Subcutaneous abdominal adipose tissue (tissue), 5 donors: ENCODE measurements around the gene STARD7.

Source experiments
- H3K27ac ChIP-seq: one replicate; pipeline ENCODE4 v1.7.0; 2013; ENCODE audit warnings: low read depth, mild to moderate bottlenecking, inconsistent platforms, low read length, moderate library complexity
- H3K27me3 ChIP-seq, 5 donors: one replicate each; pipeline ENCODE4 v1.7.0; 2013; ENCODE audit warnings: low read length in 5 of 5, inconsistent platforms in 1 of 5; ENCODE audit not compliant: control insufficient read depth in 5 of 5, insufficient read depth in 4 of 5
- H3K36me3 ChIP-seq, 5 donors: one replicate each; pipeline ENCODE4 v1.7.0; 2013; ENCODE audit warnings: low read length in 5 of 5; ENCODE audit not compliant: control insufficient read depth in 5 of 5, insufficient read depth in 5 of 5
- H3K4me1 ChIP-seq, 5 donors: one replicate each; pipeline ENCODE4 v1.7.0; 2013; ENCODE audit warnings: low read length in 5 of 5, mild to moderate bottlenecking in 3 of 5, moderate library complexity in 1 of 5; ENCODE audit not compliant: control insufficient read depth in 5 of 5, insufficient read depth in 5 of 5
- H3K4me3 ChIP-seq, 5 donors: one replicate each; pipeline ENCODE4 v1.7.0; 2013; ENCODE audit warnings: low read length in 5 of 5, low read depth in 1 of 5
- H3K9ac ChIP-seq, 5 donors: one replicate each; pipeline ENCODE4 v1.7.0; 2013; ENCODE audit warnings: low read length in 5 of 5, mild to moderate bottlenecking in 4 of 5, moderate library complexity in 3 of 5
- H3K9me3 ChIP-seq, 5 donors: one replicate each; pipeline ENCODE4 v1.7.0; 2013; ENCODE audit warnings: low read length in 5 of 5; ENCODE audit not compliant: control insufficient read depth in 5 of 5
- donor health status: healthy.
- donor health status: healthy.
- donor health status: healthy.
- donor health status: healthy.
- donor health status: healthy.

The STARD7 gene

GRCh38 chr2:96214554-96214953 lies 5.9 kb upstream of the STARD7 start:
- Histone ChIP-seq H3K4me3 (no peak overlapping the region), H3K9ac (no peak overlapping the region), H3K27me3 (no peaks in the 10 kb centered on the region), H3K9me3 (no peaks in the 10 kb centered on the region), H3K4me1 (peaks cover 0 to 7% (median 6%) of the 10 kb centered on the region in 5 donors), H3K36me3 (peaks cover 0 to 3% (median 0%) of the 10 kb centered on the region in 5 donors), H3K27ac (no peak overlapping the region)

DNA sequence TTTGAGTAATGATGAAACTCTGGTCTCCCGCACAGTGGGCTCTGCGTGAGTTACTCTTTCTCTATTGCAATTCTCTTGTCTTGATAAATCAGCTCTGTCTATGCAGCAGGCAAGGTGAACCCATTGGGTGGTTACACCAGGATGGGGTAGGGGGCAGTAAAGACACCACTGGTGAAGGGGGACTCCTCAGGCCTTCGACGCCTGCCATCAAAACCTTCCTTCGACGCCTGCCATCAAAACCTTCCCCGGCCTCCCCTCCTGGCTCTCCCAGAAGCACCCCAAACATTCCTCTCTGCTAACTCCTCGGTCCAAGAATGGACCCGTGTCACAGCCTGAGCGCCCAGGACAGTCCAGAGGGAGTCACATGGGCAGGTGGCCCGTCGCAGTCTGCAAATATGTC lies 4.8 kb upstream of the STARD7 start:
- Histone ChIP-seq H3K4me1 (peaks cover 0 to 12% (median 11%) of the 10 kb centered on the region in 5 donors), H3K36me3 (peaks cover 0 to 3% (median 0%) of the 10 kb centered on the region in 5 donors), H3K9ac (no peak overlapping the region), H3K27me3 (no peaks in the 10 kb centered on the region), H3K9me3 (no peaks in the 10 kb centered on the region), H3K27ac (no peak overlapping the region), H3K4me3 (no peak overlapping the region)

DNA sequence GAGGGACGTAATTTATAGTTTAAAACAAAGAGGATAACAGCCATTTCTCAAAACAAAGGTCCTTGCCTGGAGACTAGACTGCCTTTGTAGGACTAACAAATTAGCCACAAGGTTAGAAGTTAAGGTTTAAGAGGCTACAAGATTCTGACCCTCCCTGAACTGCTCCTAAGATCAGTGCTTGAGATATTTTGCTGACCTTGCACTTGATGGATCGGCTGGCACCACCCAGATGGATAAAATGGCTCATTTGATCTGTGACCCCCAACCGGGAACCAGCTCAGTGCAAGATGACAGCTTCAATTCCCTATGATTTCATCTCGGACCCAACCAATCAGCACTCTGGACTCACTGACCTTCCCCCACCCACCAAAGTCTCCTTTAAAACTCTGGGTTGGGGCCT lies 3.7 kb upstream of the STARD7 start:
- Histone ChIP-seq H3K4me3 (no peak overlapping the region), H3K9ac (no peak overlapping the region), H3K9me3 (no peaks in the 10 kb centered on the region), H3K27me3 (no peaks in the 10 kb centered on the region), H3K36me3 (peaks cover 0 to 3% (median 0%) of the 10 kb centered on the region in 5 donors), H3K27ac (no peak overlapping the region), H3K4me1 (peaks cover under 1 to 19% (median 18%) of the 10 kb centered on the region in 5 donors)

DNA sequence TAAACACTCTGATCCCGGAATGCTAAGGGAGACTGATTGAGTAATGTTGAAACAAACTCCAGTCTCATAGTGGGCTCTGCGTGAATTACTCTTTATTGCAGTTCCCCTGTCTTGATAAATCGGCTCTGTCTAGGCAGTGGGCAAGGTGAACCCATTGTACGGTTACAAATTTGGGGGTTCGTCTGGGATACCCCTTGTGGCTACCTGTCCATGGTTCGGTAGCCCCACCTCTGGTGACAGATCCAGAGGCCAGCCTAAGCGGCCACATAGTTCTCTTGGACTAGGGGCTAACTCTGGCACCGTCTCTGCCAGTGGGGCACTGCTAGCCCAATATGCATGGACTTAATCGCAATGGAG lies 1.1 kb upstream of the STARD7 start:
- Histone ChIP-seq H3K9me3 (no peaks in the 10 kb centered on the region), H3K27ac (peak overlapping the region; percentile 68), H3K4me1 (peaks cover 2 to 44% (median 41%) of the 10 kb centered on the region in 5 donors), H3K36me3 (peaks cover 0 to 3% (median 0%) of the 10 kb centered on the region in 5 donors), H3K4me3 (peak overlapping the region; percentile 65 to 97 (median 89)), H3K27me3 (no peaks in the 10 kb centered on the region), H3K9ac (no peak overlapping the region)

DNA sequence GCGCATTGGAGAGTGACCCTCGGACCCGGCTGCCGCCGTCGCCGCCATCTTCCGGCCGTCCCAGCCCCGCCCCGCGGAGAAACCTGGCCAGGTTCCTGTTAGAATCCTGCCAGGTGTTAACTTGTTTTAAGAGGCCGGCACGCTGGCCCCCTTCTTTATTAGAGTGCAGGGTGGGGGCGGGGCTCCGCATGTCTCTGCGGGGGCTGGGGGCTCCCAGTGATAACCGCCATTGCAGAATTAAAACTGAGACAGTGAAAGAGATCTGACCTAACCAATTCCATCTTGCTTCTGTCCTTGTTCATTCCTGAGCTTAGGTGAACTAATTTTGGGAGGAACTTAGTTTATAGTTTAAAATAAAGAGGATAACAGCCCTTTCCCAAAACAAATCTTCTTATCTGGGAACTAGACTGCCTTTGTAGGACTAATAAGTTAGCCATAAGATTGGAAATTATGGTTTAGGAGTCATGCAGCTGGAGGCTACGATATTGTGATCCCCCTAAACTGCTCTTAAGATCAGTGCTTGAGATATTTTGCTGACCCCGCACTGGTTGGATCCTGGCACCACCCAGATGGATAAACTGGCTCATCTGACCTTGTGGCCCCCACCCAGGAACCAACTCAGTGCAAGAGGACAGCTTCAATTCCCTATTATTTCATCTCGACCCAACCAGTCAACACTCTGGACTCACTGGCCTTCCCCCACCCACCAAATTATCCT lies 543 bp upstream of the STARD7 start:
- peak overlapping the region; percentile 68 for H3K27ac ChIP-seq
- peak overlapping the region; percentile 65 to 97 (median 89) for H3K4me3 ChIP-seq
- peaks cover 0 to 3% (median 0%) of the 10 kb centered on the region in 5 donors for H3K36me3 ChIP-seq
- H3K4me1 ChIP-seq = peaks cover 2 to 49% (median 46%) of the 10 kb centered on the region in 5 donors
- peak overlapping the region in 4 of 5 donors; percentile 72 to 92 (median 90) for H3K9ac ChIP-seq
- no peaks in the 10 kb centered on the region for H3K9me3 ChIP-seq
- H3K27me3 ChIP-seq = no peaks in the 10 kb centered on the region

DNA sequence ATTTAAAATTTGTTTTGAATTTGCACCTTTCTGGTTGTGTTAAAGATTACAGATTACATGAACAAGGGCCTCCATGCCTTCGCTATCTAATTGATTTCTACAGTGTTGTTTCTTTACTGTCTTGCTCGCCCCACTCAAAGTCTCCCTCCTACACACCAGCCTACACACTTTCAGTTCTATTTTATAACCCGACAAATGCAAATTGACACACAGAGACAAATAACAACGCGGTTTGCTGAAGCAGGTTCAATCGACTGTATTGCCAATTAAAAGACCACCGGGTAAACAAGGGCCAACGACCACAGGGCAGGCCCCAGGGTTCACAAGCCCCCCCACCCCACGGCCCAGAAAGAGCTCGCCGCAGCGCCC lies 869 bp downstream of the STARD7 start:
- H3K9ac ChIP-seq = peak overlapping the region; percentile 72 to 92 (median 90)
- H3K27ac ChIP-seq = peak overlapping the region; percentile 68
- peak overlapping the region; percentile 65 to 97 (median 90) for H3K4me3 ChIP-seq
- H3K36me3 ChIP-seq = peaks cover 0 to 2% (median 0%) of the 10 kb centered on the region in 5 donors
- H3K4me1 ChIP-seq = peaks cover 2 to 63% (median 60%) of the 10 kb centered on the region in 5 donors
- H3K27me3 ChIP-seq = no peaks in the 10 kb centered on the region
- H3K9me3 ChIP-seq = no peaks in the 10 kb centered on the region

- Histone ChIP-seq H3K27me3 (no peaks in the 10 kb centered on the region), H3K27ac (peak overlapping the region; percentile 68), H3K4me3 (peak overlapping the region; percentile 65 to 97 (median 90)), H3K9me3 (no peaks in the 10 kb centered on the region), H3K36me3 (peaks cover 0 to 2% (median 0%) of the 10 kb centered on the region in 5 donors), H3K9ac (peak overlapping the region; percentile 72 to 92 (median 90)), H3K4me1 (peaks cover 2 to 69% (median 61%) of the 10 kb centered on the region in 5 donors)
Measured at GRCh38 chr2:96207073-96207773, 1.4 kb downstream of the STARD7 start.

DNA sequence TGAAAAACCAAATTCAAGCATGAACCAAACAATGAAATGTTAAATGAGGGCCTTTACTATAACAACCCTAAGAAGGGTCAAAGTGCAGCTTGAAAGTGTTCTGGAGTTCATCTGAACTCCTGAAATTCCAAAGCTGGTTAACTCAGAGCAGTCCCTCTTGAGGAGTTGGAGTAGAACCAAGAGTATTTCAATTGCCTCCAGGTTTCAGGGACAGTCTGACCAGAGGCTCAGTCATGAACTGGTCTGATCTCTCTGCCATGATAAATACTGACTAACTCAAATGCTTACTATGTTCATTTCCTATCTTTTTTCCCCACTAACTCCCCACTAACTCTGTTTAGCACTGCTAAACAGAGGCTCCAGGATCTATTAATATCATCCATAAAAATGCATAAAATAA lies 2.7 kb downstream of the STARD7 start:
- H3K36me3 ChIP-seq = no peaks in the 10 kb centered on the region
- peaks cover 2 to 82% (median 68%) of the 10 kb centered on the region in 5 donors for H3K4me1 ChIP-seq
- H3K9ac ChIP-seq = peak overlapping the region in 2 of 5 donors; percentile 21 to 41
- H3K27ac ChIP-seq = peak overlapping the region; percentile 68
- no peaks in the 10 kb centered on the region for H3K27me3 ChIP-seq
- H3K4me3 ChIP-seq = no peak overlapping the region
- no peaks in the 10 kb centered on the region for H3K9me3 ChIP-seq

GRCh38 chr2:96204836-96205624 lies 3.6 kb downstream of the STARD7 start:
- H3K4me3 ChIP-seq = peak overlapping the region in 2 of 5 donors; percentile 7 to 25
- H3K4me1 ChIP-seq = peaks cover 2 to 88% (median 67%) of the 10 kb centered on the region in 5 donors
- H3K9me3 ChIP-seq = no peaks in the 10 kb centered on the region
- peak overlapping the region; percentile 68 for H3K27ac ChIP-seq
- no peaks in the 10 kb centered on the region for H3K36me3 ChIP-seq
- H3K27me3 ChIP-seq = no peaks in the 10 kb centered on the region
- peak overlapping the region in 2 of 5 donors; percentile 3 to 41 for H3K9ac ChIP-seq
